SK-MEL-5 (cell line): ENCODE measurements around the gene OR2B2. TPM values are rescaled to one million over a fixed set of nuclear protein-coding genes. Genes with fewer than 3 reads are reported as not detected.

Experiments used
- DNase-seq: peaks from one replicate; pipeline ENCODE4 v3.0.0-alpha.2; 2016; ENCODE audit warnings: low read depth, low spot score
- in situ Hi-C: cut with HindIII; loops from 2 replicates; pipeline ENCODE4 v1.10.0; 2016; ENCODE audit warnings: low sequenced_read_pairs, high pct_unique_total_duplicates, low pct_unique_long_range_greater_than_20kb
- total RNA-seq: library from RNA; depleted of rRNA; stranded (reverse); fragments of >200 nt; shearing (Covaris generic); gene quantifications from 2 replicates; pipeline ENCODE4 v1.2.3, GENCODE V29; 2014

OR2B2 gene
- total RNA-seq, 1 experiment from 2014 or later, result not detected

DNA sequence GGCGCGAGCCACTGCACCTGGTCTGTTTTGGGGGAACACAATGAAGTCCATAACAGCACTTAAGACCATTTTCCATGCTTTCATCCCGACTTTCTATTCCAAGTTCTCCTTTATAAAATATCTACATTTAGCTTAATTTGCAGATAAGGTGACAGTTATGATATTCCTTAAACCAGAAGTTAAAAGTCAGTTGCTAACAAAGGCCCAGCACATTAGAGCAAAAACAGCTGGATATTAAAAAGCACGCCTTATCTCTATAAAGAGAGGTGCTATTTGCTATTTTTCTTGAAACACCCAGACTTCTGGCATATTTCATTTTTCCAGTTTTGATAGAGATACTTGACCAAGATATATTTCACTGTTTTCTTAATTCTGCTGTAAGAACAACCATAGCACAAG is 15.8 kb downstream of the OR2B2 start:
- no peak for DNase-seq
- in situ Hi-C loops, result no loop called here

DNA sequence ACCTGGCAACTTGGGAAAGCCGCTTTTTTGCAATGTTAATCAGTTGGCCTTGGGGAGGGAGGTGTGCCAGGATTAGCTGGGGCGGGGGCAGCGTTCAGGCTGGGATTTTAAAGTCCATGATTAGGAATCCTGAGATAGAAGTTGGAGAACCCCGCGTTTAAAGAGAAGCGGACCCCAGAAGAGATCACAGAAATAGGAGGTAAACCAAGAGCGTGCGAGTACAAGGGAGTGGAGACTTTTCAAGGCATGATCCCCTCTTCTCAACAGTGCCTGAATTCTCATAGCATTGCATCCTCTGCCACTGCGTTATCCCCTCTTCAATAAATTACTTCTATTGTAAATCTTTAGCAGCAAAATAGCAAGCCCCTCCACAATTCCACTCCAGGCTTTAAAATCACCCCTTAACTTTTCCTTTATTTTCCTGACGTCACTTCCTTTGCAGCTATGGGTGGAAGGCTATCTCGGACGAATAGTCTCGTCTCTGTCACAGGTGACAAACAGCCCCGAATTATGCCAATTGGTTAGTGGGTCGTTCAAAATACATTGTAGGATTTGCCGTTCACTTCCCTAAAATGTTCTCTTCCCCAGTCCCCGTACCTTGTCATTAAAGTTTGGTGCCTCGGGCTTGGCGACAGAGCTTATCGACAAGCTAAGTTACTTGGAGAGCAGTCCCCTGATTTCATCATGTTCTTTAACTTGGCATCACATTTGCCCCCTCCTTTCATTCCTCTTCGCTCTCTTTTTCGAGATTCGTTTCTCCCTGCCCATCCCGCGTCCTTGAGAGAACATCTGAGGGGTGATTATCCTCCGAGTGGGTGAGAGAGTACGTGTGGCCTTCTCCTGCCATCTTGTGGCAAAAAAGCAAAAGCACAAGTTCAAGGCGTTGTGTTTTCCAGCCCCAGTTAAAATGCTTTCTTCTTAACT is 17.1 kb downstream of the OR2B2 start:
- in situ Hi-C loops, result no loop called here
- DNase-seq, result peak; percentile 85

DNA sequence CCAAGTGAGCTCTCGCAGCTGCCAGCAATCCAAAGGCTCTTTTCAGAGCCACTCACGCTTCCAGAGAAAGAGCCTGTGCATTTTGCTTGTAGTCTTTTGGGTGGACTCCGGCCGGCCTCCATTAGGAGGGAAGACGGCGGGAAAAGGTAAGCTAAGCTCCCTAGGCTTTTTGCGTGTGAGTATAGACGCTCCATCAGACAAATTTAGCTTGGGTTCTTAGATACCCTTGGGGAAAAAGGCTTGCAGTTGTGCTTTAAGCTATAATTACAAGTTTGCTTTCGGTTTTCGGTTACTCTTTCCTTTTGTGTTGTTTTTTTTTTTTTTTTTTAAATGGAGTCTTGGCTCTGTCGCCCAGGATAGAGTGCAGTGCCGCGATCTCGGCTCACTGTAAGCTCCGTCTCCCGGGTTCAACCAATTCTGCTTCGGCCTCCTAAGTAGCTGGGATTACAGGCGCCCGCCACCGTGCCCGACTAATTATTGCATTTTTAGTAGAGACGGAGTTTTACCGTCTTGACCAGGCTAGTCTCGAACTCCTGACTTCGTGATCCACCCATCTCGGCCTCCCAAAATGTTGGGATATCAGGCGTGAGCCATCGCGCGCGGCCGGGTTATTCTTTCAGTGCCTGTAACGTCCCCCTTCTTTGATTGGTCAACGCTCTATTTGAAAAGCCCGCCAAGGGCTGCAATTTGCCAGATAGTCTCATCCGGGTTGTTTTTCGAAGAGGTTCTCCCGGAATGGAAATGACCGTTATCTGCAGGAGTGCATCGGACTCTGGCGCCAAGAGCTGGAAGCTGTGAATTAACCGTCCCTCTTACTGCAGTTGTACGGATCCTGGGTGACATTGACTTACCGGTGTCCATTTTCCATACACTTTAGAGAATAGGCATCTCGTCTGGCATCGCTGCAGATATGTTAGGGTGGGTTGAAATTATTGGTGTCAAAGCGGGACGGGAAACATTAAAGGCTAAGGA is 18.1 kb downstream of the OR2B2 start:
- in situ Hi-C loops, result no loop called here
- peak; percentile 95 for DNase-seq

DNA sequence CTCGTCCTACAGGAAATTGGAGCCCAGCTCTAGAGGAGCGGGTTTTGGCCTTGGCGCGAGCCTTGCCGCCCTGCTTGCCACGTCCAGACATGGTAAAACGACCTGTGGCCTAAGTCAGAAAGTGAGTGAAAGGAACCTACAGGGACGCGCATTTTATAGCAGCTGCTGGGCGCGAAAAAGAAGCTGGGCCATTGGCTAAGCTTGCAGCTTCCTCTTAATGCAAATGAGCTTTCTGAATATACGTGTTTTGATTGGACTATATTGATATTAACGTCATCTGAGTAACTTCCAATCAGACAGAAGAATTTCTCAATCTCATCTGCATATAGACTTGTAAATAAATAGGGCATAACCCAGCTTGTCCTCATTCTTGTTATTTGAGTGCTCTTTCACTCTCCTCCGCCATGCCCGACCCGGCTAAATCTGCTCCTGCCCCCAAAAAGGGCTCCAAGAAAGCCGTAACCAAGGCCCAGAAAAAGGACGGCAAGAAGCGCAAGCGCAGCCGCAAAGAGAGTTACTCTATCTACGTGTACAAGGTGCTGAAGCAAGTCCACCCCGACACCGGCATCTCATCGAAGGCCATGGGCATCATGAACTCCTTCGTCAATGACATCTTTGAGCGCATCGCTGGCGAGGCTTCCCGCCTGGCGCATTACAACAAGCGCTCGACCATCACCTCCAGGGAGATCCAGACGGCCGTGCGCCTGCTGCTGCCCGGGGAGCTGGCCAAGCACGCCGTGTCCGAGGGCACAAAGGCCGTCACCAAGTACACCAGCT is 18.9 kb downstream of the OR2B2 start:
- in situ Hi-C loops, result no loop called here
- DNase-seq, result peak; percentile 95

DNA sequence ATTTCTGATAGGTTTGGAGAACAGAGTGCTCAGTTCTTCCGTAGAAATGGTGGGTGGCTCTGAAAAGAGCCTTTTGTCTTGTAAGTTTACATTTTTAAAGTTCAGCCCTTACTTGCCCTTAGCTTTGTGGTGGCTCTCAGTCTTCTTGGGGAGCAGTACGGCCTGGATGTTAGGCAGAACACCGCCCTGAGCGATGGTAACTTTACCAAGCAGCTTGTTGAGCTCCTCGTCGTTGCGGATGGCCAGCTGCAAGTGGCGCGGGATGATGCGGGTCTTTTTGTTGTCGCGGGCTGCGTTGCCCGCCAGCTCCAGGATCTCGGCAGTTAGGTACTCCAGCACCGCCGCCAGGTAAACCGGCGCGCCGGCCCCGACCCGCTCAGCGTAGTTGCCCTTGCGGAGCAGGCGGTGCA is 19.5 kb downstream of the OR2B2 start:
- in situ Hi-C loops, result no loop called here

DNA sequence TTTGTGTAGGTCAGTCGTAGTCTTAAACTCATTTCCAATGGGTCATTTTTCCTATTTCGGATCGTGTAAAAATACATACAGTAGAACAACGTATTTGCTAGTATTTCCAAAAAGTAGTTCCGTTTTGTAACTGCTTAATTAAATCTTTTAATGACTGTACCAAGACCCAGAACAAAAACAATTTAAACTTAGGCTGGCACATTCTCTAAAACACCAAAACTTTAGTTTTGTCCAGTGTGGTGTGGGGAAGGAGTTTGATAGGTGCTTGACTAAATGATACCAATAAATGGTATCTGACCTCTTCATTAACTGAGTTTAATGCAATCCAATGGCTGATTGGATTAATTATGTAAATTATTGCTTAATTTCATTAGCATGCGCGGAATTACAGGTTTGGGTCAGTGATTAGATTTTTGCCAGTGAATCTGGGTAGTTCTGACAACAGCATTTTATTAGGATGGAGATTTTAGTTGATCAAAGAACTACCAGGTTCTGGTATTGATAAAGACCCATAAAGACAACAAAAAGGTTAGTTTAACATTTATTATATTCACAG is 20.8 kb downstream of the OR2B2 start:
- in situ Hi-C loops, result no loop called here
- DNase-seq, result no peak

More for the DNA sequence above, 19.5 kb downstream of the OR2B2 start:
- DNase-seq, result peak; percentile 20

DNA sequence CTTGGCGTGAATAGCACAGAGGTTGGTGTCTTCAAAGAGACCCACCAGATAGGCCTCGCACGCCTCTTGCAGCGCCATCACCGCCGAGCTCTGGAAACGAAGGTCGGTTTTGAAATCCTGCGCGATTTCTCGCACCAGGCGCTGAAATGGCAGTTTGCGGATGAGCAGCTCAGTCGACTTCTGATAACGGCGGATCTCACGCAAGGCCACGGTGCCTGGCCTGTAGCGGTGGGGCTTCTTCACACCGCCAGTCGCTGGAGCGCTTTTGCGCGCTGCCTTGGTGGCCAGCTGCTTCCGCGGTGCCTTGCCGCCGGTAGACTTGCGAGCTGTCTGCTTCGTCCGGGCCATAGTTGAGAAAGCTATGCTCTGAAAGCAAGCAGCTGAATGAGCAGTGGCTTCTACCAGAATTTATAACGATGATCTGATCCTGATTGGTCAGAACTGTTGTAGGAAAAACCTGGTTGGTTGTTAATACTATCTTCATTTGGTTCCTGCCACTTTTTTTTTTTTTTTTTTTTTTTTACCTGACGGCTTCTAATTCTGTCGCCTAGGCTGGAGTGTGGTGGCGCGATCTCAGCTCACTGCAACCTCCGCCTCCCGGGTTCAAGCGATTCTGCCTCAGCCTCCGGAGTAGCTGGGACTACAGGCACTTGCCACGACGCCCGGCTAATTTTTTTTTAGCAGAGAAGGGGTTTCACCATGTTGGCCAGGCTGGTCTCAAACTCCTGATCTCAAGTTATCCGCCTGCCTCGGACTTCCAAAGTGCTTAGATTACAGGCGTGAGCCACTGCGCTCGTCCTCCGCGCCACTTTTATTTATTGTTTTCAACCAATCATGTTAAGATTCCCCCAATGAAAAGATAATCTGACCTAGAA is 21.5 kb downstream of the OR2B2 start:
- in situ Hi-C loops, result no loop called here
- no peak for DNase-seq

DNA sequence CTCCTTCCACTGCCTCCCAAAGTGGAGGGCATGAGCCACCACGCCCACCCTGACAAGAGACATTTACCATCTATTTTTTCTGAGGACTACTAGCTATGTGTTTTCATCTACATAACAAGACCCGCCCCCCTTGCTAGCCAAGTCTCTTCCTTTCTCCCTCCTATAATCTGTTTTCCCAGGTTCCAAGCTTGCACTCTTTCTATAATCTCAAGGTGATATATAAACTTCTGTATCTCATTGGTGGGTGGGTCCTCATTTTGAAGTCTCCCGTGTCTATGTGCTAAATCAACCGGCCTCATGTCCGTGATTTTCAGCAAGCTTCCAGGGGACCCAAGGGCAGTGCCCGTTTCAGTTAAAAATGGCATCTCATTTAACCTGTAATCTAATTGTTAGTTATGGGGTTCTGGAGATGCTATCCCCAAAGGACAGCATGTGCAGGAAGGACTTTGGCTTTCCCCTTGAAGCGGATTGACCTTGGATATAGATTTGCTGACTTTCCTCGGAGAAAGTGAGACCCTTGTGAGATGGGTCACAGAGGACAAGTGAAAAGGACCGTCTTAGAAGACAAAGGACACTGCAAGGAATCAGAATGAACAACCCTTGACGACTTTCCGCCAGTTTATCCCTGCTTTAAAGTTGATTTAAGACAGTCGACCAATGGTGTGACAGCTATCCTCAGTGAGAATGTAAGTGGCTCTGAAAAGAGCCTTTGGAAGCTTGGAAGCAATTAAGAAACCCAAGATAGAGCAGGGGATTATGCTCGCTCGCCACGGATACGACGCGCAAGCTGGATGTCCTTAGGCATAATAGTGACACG is 22.4 kb downstream of the OR2B2 start:
- in situ Hi-C loops, result no loop called here
- no peak for DNase-seq

DNA sequence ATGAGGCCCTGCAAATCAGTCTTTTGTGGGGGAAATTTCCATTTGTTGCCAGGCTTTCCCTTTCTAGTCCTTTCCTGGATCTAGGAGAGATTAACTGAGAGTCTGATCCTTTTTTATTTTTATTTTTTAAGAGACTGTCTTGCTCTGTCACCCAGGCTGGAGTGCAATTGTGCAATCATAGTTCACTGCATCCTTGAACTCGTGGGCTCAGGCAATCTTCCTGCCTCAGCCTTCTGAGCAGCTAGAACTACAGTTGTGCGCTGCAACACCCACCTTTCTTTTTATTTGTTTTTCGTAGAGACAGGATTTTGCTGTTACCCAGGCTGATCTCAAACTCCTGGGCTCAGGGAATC is 22.9 kb downstream of the OR2B2 start:
- in situ Hi-C loops, result no loop called here

DNA sequence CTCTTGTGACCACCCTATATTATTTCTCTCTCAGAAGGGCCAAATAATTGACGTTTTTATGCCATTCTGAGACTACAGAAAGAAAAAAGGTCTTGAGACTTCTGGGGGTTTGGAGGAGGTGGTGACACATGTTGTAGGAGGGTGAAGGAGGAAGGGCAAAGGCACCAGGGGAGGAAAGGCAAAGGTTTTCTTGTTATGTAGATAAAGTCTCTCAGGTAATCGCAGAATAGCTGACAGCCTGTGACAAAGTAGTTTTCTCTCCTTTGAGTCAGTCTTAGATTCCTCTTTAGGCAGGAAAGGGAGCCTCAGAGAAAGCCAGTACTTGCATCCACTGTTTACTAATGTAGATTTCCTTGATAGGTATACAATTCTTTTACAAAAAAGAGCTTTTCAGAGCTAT is 23.6 kb downstream of the OR2B2 start:
- in situ Hi-C loops, result no loop called here

More for the DNA sequence above, 22.9 kb downstream of the OR2B2 start:
- DNase-seq, result no peak

DNA sequence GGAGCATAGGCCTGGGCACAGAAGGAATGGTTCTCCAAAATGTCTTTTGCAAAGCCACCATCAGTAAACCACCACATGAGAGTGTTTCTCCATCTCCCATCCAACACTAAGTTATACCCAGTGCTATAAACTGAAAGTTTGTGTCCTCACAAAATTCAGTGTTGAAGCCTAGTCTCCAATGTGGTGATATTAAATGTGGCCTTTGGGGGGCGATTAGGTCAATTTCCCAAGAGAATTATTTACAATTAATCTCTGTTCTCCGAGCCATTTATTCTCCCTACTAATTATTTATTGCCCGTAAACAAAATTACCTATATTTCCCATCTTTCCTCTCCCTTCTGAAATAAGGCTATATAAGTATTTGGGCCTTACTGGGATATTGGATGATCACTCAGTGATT is 26.1 kb downstream of the OR2B2 start:
- in situ Hi-C loops, result no loop called here
- DNase-seq, result no peak

More for the DNA sequence above, 23.6 kb downstream of the OR2B2 start:
- DNase-seq, result no peak

DNA sequence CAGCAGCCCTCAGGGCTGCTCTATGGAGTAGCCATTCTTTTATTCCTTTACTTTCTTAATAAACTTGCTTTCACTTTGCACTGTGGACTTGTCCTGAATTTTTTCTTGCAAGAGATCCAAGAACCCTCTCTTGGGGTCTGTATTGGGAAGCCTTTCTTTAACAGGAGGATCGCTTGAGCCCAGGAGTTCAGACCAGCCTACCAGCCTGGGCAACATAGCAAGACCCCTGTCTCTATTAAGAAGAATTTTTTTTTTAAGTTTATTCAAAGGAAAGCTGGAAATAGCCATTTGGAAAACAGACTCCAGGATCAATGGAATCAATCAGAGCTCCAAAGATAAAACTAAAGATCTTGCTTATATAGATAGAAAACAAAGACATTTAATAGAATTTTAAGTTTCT is 29.1 kb downstream of the OR2B2 start:
- in situ Hi-C loops, result no loop called here
- no peak for DNase-seq

DNA sequence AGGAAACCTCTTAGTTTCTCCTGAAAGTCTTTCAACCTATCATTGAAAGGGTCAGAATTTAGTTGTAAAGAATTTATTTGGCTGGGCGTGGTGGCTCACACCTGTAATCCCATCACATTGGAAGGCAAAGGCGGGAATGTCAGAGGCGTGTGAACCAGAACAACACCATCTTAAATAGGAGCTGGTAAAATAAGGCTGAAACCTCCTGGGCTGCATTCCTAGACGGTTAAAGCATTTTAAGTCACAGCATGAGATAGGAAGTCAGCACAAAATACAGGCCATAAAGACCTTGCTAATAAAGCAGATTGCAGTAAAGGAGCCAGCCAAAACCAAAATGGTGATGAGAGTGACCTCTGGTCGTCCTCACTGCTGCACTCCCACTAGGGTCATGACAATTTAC is 29.6 kb downstream of the OR2B2 start:
- in situ Hi-C loops, result no loop called here
- no peak for DNase-seq

DNA sequence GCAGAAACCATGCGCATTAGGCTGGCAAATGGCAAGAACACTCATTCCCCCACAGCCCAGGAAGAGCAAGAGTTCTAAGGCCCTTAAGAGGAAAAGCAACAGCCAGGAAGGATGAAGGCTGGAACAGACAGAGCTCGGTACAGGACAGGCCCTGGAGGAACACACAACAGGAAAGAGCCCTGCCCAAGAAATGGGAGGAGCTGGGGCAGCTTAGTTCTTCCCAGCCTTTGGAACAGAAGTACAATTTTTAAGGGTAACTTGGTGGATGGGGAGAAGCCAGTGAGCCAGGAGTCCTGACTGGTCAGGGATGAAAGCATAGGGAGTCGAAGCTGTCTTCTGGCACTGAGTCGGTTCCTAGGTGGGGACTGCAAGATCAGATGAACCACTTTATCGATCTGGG is 32.4 kb downstream of the OR2B2 start:
- in situ Hi-C loops, result no loop called here
- no peak for DNase-seq

DNA sequence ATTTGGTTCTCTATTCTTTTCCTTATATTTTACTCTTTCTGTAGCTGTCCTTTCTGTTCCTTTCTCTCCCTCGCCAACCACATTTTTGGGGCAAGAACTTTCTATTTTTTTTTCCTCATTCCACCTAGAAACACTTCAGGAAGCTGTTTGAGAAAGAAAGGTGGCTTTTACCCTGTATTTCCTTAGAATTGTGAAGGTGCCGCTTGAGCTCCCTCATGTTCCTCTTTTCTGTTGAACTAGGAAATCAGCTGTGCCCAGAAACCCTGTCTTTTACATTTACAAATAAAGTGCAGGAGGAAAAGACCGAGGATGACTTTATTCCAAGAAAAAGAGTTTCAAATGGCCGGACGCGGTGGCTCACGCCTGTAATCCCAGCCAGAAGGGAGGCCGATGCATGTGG is 38.2 kb downstream of the OR2B2 start:
- in situ Hi-C loops, result no loop called here
- DNase-seq, result no peak
